Sigmoid colon (tissue), 4 donors: ENCODE measurements around the gene THOC7.
A peak's percentile ranks its signal among the peaks of the same experiment; 100 is the strongest.

Experiments used
- CTCF ChIP-seq, 4 experiments: fragments of 450-650 bp in 3 of 4; fragments of 200-600 bp in 1 of 4; IDR thresholded peaks; one replicate each; pipeline ENCODE4 v1.5.1; 2016 to 2019; ENCODE audit warnings: antibody characterized with exemption in 4 of 4, mild to moderate bottlenecking in 3 of 4, moderate library complexity in 2 of 4
- POLR2A ChIP-seq, 2 donors: fragments of 450-650 bp; IDR thresholded peaks; one replicate each; pipeline ENCODE4 v1.6.1; 2016; ENCODE audit warnings: antibody characterized with exemption in 2 of 2, mild to moderate bottlenecking in 2 of 2, moderate library complexity in 2 of 2
- POLR2AphosphoS5 ChIP-seq, 4 donors: sonication (generic); formaldehyde crosslinking; IDR thresholded peaks; one replicate each; pipeline ENCODE4 v1.6.1; 2017; ENCODE audit warnings: antibody characterized with exemption in 4 of 4

GRCh38 chr3:63908081-63908736 is 44.6 kb upstream of the THOC7 start:
- no peak for TF ChIP-seq POLR2A (IDR thresholded peaks at IDR 0.05)
- peak in 1 of 4 experiments; percentile 11 for TF ChIP-seq CTCF (IDR thresholded peaks at IDR 0.05)
- no peak for TF ChIP-seq POLR2AphosphoS5 (IDR thresholded peaks at IDR 0.05)
